Liver (tissue), 9 donors: Measurements from ENCODE around the gene ZNF691. TPM values are rescaled to one million over a fixed set of nuclear protein-coding genes. Genes with fewer than 3 reads are reported as not detected.
A peak's percentile ranks its signal among the peaks of the same experiment; 100 is the strongest.

Source experiments
- DNase-seq: peaks from one replicate; pipeline ENCODE4 v3.0.0-alpha.2; 2017; ENCODE audit warnings: low spot score
- H3K27ac ChIP-seq, 2 donors: one replicate each; pipeline ENCODE4 v1.7.0; 2013; ENCODE audit warnings: inconsistent platforms in 2 of 2, low read length in 2 of 2, control low read depth in 1 of 2, low read depth in 1 of 2, mild to moderate bottlenecking in 1 of 2
- H3K27me3 ChIP-seq, 4 donors: one replicate each; pipeline versions ENCODE4 v1.6.1 to v1.7.0; 2013; ENCODE audit warnings: low read length in 3 of 4, inconsistent platforms in 1 of 4, mild to moderate bottlenecking in 1 of 4, moderate library complexity in 1 of 4; ENCODE audit not compliant: control insufficient read depth in 4 of 4, insufficient read depth in 4 of 4
- H3K36me3 ChIP-seq, 4 donors: one replicate each; pipeline versions ENCODE4 v1.6.1 to v1.7.0; 2013; ENCODE audit warnings: low read length in 3 of 4, mild to moderate bottlenecking in 3 of 4, low read depth in 1 of 4, moderate library complexity in 1 of 4; ENCODE audit not compliant: control insufficient read depth in 4 of 4, insufficient read depth in 3 of 4
- H3K4me1 ChIP-seq, 4 donors: one replicate each; pipeline versions ENCODE4 v1.6.1 to v1.7.0; 2013; ENCODE audit warnings: low read length in 3 of 4, mild to moderate bottlenecking in 3 of 4, moderate library complexity in 1 of 4; ENCODE audit not compliant: control insufficient read depth in 4 of 4, insufficient read depth in 4 of 4
- H3K4me3 ChIP-seq, 3 donors: one replicate each; pipeline versions ENCODE4 v1.6.1 to v1.7.0; 2013; ENCODE audit warnings: low read length in 3 of 3, control low read depth in 1 of 3, low read depth in 1 of 3, mild to moderate bottlenecking in 1 of 3
- H3K9ac ChIP-seq, 2 donors: one replicate each; pipeline ENCODE4 v1.7.0; 2013; ENCODE audit warnings: low read length in 2 of 2, mild to moderate bottlenecking in 2 of 2, moderate library complexity in 2 of 2, control low read depth in 1 of 2, low read depth in 1 of 2
- H3K9me3 ChIP-seq, 4 donors: one replicate each; pipeline versions ENCODE4 v1.6.1 to v1.7.0; 2013; ENCODE audit warnings: low read length in 3 of 4; ENCODE audit not compliant: control insufficient read depth in 4 of 4
- EGR1 ChIP-seq, 2 donors: IDR thresholded peaks; 2 replicates each; pipeline ENCODE4 v1.6.1; 2016 to 2018; ENCODE audit warnings: antibody characterized with exemption in 2 of 2, low read depth in 2 of 2
- FOXA1 ChIP-seq: IDR thresholded peaks from 2 replicates; pipeline ENCODE4 v1.6.1; 2016; ENCODE audit warnings: antibody characterized with exemption
- FOXA2 ChIP-seq: IDR thresholded peaks from 2 replicates; pipeline ENCODE4 v1.6.1; 2016; ENCODE audit warnings: antibody characterized with exemption
- GABPA ChIP-seq, 2 donors: IDR thresholded peaks in 1 of 2; conservative IDR thresholded peaks in 1 of 2; 2 replicates each; pipeline ENCODE4 v1.6.1; 2016; ENCODE audit warnings: antibody characterized with exemption in 2 of 2, mild to moderate bottlenecking in 1 of 2, moderate library complexity in 1 of 2
- HNF4A ChIP-seq, 2 donors: conservative IDR thresholded peaks; 2 replicates each; pipeline ENCODE4 v1.6.1; 2016; ENCODE audit warnings: antibody characterized with exemption in 2 of 2, mild to moderate bottlenecking in 2 of 2
- HNF4G ChIP-seq: IDR thresholded peaks from 2 replicates; pipeline ENCODE4 v1.6.1; 2016; ENCODE audit warnings: antibody characterized with exemption
- JUND ChIP-seq, 2 donors: IDR thresholded peaks; 2 replicates each; pipeline ENCODE4 v1.6.1; 2016; ENCODE audit warnings: antibody characterized with exemption in 2 of 2
- NR2F2 ChIP-seq: IDR thresholded peaks from 2 replicates; pipeline ENCODE4 v1.6.1; 2016; ENCODE audit warnings: antibody characterized with exemption
- RAD21 ChIP-seq, 2 donors: IDR thresholded peaks; 2 replicates each; pipeline ENCODE4 v1.6.1; 2016; ENCODE audit warnings: antibody characterized with exemption in 2 of 2, mild to moderate bottlenecking in 2 of 2
- RXRA ChIP-seq, 2 donors: IDR thresholded peaks; 2 replicates each; pipeline ENCODE4 v1.6.1; 2017 to 2018; ENCODE audit warnings: antibody characterized with exemption in 2 of 2, mild to moderate bottlenecking in 1 of 2
- SP1 ChIP-seq: IDR thresholded peaks from 2 replicates; pipeline ENCODE4 v1.6.1; 2018; ENCODE audit warnings: antibody characterized with exemption, mild to moderate bottlenecking
- TAF1 ChIP-seq: conservative IDR thresholded peaks from 2 replicates; pipeline ENCODE4 v1.6.1; 2016; ENCODE audit warnings: antibody characterized with exemption, mild to moderate bottlenecking
- YY1 ChIP-seq: IDR thresholded peaks from 2 replicates; pipeline ENCODE4 v1.6.1; 2016; ENCODE audit warnings: antibody characterized with exemption, mild to moderate bottlenecking
- WGBS: extraction: QIAGEN DNeasy Blood & Tissue Kit; methylation state at CpG from one replicate; pipeline ENCODE4 v1.1.7; 2013; 5-methylcytosine and 5-hydroxymethylcytosine counted together
- polyA plus RNA-seq, 2 donors: library from polyadenylated mRNA; stranded (reverse) in 1 of 2; unstranded in 1 of 2; fragments of 200-250 nt in 1 of 2; fragments of >200 nt in 1 of 2; fragmentation: Nextera tagmentation in 1 of 2; extraction: Ambion mirVana in 1 of 2; gene quantifications; one replicate each; pipeline versions ENCODE4 v1.2.1 to v1.2.3, GENCODE V29; 2013 to 2015
- total RNA-seq, 2 donors: library from RNA; depleted of rRNA; stranded (reverse); fragments of >200 nt; gene quantifications; one replicate each; pipeline ENCODE4 v1.2.3, GENCODE V29; 2014
- TF ChIP-seq, protein P1 (sequence below): IDR thresholded peaks from 2 replicates; pipeline ENCODE4 v1.6.1; 2016; ENCODE audit warnings: antibody characterized with exemption
- TF ChIP-seq, protein P2 (sequence below): IDR thresholded peaks from 2 replicates; pipeline ENCODE4 v1.6.1; 2016; ENCODE audit warnings: antibody characterized with exemption
- TF ChIP-seq, protein P3 (sequence below): IDR thresholded peaks from 2 replicates; pipeline ENCODE4 v1.6.1; 2016; ENCODE audit warnings: antibody characterized with exemption, mild to moderate bottlenecking
- TF ChIP-seq, protein P4 (sequence below): IDR thresholded peaks from 2 replicates; pipeline ENCODE4 v1.6.1; 2016; ENCODE audit warnings: antibody characterized with exemption
- TF ChIP-seq, protein P5 (sequence below): fragments of 150-350 bp; IDR thresholded peaks from 2 replicates; pipeline ENCODE4 v1.5.1; 2017; ENCODE audit warnings: improper control_type of control experiment, low read depth, low read length; ENCODE audit not compliant: missing input control
- donor health status: healthy.
- donor health status: healthy.
- donor health status: healthy.
- donor health status: healthy.
- donor health status: healthy.

ZNF691 gene
- total and polyA plus RNA-seq, 4 donors, result 2.7 to 8.9 (median 5.5) TPM

DNA sequence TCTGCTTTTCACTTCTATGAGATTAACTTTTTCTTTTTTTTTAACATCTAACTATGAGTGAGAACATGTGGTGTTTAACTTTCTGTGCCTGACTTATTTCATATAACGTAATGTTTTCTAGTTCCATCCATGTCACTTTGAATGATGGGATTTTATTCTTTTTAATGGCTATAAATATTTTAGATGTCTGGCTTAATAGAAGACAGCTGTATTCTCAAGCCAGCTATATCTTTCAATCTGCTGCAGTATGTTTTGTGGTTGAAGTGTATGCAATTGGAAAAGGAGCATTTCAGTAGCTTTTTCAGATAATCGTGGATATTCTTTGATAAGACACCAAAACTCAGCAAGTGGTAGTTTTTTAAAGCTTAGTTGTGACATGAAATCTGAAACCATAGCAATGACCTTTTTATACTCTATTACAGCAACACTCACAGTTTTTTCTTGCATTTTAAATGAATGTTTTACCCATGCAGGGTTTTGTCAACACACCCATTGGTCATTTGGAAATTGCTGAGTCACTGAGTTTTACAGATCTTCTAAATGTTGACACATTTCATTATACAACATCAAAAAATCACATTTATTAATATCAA, 23.5 kb upstream of the ZNF691 start:
- no peak overlapping the region for H3K9ac ChIP-seq
- WGBS, result 28% methylated on average over 2 of the region's 2 CpGs
- no peak overlapping the region for H3K4me3 ChIP-seq
- TF ChIP-seq JUND (IDR thresholded peaks at IDR 0.05) (no peak), YY1 (peak; percentile 37), SP1 (peak; percentile 15), TAF1 (no peak), HNF4A (conservative IDR thresholded peaks at IDR 0.05) (peak in 1 of 2 donors; percentile 51), GABPA (IDR thresholded peaks at IDR 0.05 in 1 of 2, conservative IDR thresholded peaks at IDR 0.05 in 1 of 2) (no peak), NR2F2 (no peak), FOXA1 (no peak), EGR1 (IDR thresholded peaks at IDR 0.05; ENCODE audit: low read depth in 2 of 2) (no peak), HNF4G (no peak), RAD21 (IDR thresholded peaks at IDR 0.05) (no peak), FOXA2 (peak; percentile 51), RXRA (IDR thresholded peaks at IDR 0.05) (peak; percentile 13 to 79)
- TF ChIP-seq, protein P1, sequence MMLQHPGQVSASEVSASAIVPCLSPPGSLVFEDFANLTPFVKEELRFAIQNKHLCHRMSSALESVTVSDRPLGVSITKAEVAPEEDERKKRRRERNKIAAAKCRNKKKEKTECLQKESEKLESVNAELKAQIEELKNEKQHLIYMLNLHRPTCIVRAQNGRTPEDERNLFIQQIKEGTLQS, result no peak
- TF ChIP-seq, protein P2, sequence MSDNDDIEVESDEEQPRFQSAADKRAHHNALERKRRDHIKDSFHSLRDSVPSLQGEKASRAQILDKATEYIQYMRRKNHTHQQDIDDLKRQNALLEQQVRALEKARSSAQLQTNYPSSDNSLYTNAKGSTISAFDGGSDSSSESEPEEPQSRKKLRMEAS, result no peak
- TF ChIP-seq, protein P3, sequence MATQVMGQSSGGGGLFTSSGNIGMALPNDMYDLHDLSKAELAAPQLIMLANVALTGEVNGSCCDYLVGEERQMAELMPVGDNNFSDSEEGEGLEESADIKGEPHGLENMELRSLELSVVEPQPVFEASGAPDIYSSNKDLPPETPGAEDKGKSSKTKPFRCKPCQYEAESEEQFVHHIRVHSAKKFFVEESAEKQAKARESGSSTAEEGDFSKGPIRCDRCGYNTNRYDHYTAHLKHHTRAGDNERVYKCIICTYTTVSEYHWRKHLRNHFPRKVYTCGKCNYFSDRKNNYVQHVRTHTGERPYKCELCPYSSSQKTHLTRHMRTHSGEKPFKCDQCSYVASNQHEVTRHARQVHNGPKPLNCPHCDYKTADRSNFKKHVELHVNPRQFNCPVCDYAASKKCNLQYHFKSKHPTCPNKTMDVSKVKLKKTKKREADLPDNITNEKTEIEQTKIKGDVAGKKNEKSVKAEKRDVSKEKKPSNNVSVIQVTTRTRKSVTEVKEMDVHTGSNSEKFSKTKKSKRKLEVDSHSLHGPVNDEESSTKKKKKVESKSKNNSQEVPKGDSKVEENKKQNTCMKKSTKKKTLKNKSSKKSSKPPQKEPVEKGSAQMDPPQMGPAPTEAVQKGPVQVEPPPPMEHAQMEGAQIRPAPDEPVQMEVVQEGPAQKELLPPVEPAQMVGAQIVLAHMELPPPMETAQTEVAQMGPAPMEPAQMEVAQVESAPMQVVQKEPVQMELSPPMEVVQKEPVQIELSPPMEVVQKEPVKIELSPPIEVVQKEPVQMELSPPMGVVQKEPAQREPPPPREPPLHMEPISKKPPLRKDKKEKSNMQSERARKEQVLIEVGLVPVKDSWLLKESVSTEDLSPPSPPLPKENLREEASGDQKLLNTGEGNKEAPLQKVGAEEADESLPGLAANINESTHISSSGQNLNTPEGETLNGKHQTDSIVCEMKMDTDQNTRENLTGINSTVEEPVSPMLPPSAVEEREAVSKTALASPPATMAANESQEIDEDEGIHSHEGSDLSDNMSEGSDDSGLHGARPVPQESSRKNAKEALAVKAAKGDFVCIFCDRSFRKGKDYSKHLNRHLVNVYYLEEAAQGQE, result no peak
- TF ChIP-seq, protein P4, sequence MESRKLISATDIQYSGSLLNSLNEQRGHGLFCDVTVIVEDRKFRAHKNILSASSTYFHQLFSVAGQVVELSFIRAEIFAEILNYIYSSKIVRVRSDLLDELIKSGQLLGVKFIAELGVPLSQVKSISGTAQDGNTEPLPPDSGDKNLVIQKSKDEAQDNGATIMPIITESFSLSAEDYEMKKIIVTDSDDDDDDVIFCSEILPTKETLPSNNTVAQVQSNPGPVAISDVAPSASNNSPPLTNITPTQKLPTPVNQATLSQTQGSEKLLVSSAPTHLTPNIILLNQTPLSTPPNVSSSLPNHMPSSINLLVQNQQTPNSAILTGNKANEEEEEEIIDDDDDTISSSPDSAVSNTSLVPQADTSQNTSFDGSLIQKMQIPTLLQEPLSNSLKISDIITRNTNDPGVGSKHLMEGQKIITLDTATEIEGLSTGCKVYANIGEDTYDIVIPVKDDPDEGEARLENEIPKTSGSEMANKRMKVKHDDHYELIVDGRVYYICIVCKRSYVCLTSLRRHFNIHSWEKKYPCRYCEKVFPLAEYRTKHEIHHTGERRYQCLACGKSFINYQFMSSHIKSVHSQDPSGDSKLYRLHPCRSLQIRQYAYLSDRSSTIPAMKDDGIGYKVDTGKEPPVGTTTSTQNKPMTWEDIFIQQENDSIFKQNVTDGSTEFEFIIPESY, result no peak
- TF ChIP-seq, protein P5, sequence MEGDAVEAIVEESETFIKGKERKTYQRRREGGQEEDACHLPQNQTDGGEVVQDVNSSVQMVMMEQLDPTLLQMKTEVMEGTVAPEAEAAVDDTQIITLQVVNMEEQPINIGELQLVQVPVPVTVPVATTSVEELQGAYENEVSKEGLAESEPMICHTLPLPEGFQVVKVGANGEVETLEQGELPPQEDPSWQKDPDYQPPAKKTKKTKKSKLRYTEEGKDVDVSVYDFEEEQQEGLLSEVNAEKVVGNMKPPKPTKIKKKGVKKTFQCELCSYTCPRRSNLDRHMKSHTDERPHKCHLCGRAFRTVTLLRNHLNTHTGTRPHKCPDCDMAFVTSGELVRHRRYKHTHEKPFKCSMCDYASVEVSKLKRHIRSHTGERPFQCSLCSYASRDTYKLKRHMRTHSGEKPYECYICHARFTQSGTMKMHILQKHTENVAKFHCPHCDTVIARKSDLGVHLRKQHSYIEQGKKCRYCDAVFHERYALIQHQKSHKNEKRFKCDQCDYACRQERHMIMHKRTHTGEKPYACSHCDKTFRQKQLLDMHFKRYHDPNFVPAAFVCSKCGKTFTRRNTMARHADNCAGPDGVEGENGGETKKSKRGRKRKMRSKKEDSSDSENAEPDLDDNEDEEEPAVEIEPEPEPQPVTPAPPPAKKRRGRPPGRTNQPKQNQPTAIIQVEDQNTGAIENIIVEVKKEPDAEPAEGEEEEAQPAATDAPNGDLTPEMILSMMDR, result no peak
- peaks cover 0 to 1% (median 0%) of the 10 kb centered on the region in 4 donors for H3K36me3 ChIP-seq
- H3K27ac ChIP-seq, result peak overlapping the region; percentile 63 to 79
- no peak for DNase-seq
- no peaks in the 10 kb centered on the region for H3K27me3 ChIP-seq
- peaks cover 7 to 40% (median 27%) of the 10 kb centered on the region in 4 donors for H3K4me1 ChIP-seq
- no peaks in the 10 kb centered on the region for H3K9me3 ChIP-seq
